Esophagus muscularis mucosa (tissue), 3 donors: Measurements from ENCODE around the gene CLCN4.

Source experiments
- CTCF ChIP-seq, 3 experiments: fragments of 200-600 bp in 2 of 3; fragments of 450-650 bp in 1 of 3; sonication (generic) in 2 of 3; IDR thresholded peaks; one replicate each; pipeline ENCODE4 v1.5.1; 2017 to 2019; ENCODE audit warnings: antibody characterized with exemption in 3 of 3, mild to moderate bottlenecking in 2 of 3, moderate library complexity in 1 of 3
- POLR2A ChIP-seq: fragments of 450-650 bp; IDR thresholded peaks from one replicate; pipeline ENCODE4 v1.6.1; 2017; ENCODE audit warnings: antibody characterized with exemption, moderate library complexity, mild to moderate bottlenecking, low read depth

DNA sequence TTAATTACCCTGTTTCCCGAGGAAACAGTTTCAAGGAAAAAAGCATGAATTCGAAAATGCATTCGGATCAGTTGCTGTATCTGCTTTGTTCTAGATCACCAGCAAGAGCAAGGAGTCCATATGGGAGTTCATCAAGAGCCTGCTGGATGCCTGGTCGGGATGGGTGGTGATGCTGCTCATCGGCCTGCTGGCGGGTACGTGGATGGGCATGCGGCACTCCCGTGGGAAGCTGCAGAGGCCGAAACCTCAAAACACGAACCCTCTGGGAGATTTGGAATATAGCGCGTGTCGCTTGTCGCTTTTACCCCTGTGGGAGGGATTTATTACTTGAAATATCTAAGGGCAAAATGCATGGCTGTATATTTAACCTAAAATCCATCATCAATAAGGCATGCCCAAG is 30.6 kb downstream of the CLCN4 start:
- no peak for TF ChIP-seq CTCF (IDR thresholded peaks at IDR 0.05)
- TF ChIP-seq POLR2A, result no peak
